Measurements from ENCODE around the gene NR0B2. TPM values are rescaled to one million over a fixed set of nuclear protein-coding genes. Genes with fewer than 3 reads are reported as not detected.
"Not testable (repeated sequence)": the region's sequence is repeated elsewhere in the genome, so short reads cannot be mapped to it uniquely, and the experiment has no call there.

Gene NR0B2
- total RNA-seq, 1 experiment from 2014 or later, result not detected

DNA sequence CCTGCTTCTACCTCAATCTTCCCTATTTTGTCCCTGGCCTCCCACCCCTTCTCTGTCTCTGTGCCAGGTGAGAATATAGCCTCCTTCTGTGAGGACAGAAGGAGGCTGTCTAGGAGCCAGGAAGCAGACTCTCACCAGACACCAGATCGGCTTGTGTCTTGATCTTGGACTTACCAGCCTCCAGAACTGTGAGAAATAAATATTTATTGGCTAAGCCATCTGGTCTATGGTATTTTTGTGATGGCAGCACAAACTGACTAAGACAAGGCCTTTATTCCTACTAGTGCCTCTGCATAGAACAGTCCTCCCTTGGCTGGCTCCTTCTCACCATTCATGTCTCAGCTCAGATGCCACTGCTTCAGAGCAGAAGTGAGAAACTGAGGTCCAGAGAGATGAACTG, 25.5 kb downstream of the NR0B2 start:
- ChIA-PET CTCF (interaction anchor here (0.9 kb wide), 1 partner anchor 284 kb away, joined by 4 read pairs; no protein-coding TSS in a partner anchor), POLR2A (ENCODE audit: unreplicated experiment) (interaction anchor here (0.7 kb wide), 1 partner anchor 77 kb away, joined by 13 read pairs; no protein-coding TSS in a partner anchor)
- no TSS peak for BruUV-seq (replicated peaks)
- Histone ChIP-seq H3K9me2 (ENCODE audit: insufficient read depth) (no peaks in the 10 kb centered on the region), H3K79me2 (ENCODE audit: low read depth) (peaks cover 19% of the 10 kb centered on the region), H3F3A (ENCODE audit: insufficient read depth, low read depth) (peaks cover 8% of the 10 kb centered on the region; the same call in 1 of the 2 replicates), H3K27me3 (ENCODE audit: insufficient read depth, low read depth) (no peaks in the 10 kb centered on the region), H3K4me2 (0 out of 2 replicates have a peak overlapping the region, but pooled peaks have one; percentile 93), H3K27ac (no peak overlapping the region), H3K36me3 (ENCODE audit: low read depth) (no peaks in the 10 kb centered on the region; the same call in 1 of the 2 replicates), H3K4me1 (replicated peaks; ENCODE audit: insufficient read depth) (0 out of 2 replicates have a peak, but pooled peaks cover 10% of the 10 kb centered on the region), H4K20me1 (ENCODE audit: insufficient read depth) (no peaks in the 10 kb centered on the region), H3K9me3 (ENCODE audit: insufficient read depth, low read depth) (no peaks in the 10 kb centered on the region), H2AFZ (no peak overlapping the region), H3K4me3 (no peak overlapping the region)
- no peak for DNase-seq
- TF ChIP-seq EZH2 (IDR thresholded peaks at IDR 0.05; ENCODE audit: low read depth), result no peak
- TF ChIP-seq, protein P1, sequence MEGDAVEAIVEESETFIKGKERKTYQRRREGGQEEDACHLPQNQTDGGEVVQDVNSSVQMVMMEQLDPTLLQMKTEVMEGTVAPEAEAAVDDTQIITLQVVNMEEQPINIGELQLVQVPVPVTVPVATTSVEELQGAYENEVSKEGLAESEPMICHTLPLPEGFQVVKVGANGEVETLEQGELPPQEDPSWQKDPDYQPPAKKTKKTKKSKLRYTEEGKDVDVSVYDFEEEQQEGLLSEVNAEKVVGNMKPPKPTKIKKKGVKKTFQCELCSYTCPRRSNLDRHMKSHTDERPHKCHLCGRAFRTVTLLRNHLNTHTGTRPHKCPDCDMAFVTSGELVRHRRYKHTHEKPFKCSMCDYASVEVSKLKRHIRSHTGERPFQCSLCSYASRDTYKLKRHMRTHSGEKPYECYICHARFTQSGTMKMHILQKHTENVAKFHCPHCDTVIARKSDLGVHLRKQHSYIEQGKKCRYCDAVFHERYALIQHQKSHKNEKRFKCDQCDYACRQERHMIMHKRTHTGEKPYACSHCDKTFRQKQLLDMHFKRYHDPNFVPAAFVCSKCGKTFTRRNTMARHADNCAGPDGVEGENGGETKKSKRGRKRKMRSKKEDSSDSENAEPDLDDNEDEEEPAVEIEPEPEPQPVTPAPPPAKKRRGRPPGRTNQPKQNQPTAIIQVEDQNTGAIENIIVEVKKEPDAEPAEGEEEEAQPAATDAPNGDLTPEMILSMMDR (conservative IDR thresholded peaks at IDR 0.05), result no peak
- intact Hi-C loops (cut with micrococcal nuclease; ENCODE audit: unreplicated experiment), result no loop called here

DNA sequence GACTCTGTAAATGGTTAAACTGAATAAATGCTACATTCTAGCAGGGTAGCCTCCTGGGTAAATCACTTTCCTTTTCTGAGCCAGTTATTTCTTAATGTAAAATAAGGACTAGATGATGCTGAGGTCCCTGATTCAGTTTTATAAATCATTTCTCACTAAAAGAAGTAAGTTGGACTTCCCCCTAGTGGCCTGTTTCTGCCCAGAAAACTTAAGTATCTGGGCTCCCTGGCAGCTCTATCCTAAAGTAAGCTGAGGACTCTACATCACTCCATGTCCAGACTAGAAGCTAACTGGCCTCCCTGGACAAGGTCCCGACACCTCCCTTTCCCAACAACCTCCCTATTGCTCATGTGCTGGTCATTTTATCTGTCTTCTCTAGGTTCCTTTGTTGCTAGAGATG, 26.6 kb downstream of the NR0B2 start:
- H4K20me1 ChIP-seq (ENCODE audit: insufficient read depth), result no peaks in the 10 kb centered on the region
- H3K4me1 ChIP-seq (replicated peaks; ENCODE audit: insufficient read depth), result 0 out of 2 replicates have a peak, but pooled peaks cover 10% of the 10 kb centered on the region
- no peak overlapping the region for H2AFZ ChIP-seq
- H3K4me2 ChIP-seq, result no peak overlapping the region
- no peak overlapping the region for H3K4me3 ChIP-seq
- H3F3A ChIP-seq (ENCODE audit: insufficient read depth, low read depth), result peaks cover 8% of the 10 kb centered on the region; the same call in 1 of the 2 replicates
- no peaks in the 10 kb centered on the region for H3K9me3 ChIP-seq (ENCODE audit: insufficient read depth, low read depth)
- peaks cover 19% of the 10 kb centered on the region for H3K79me2 ChIP-seq (ENCODE audit: low read depth)
- no peaks in the 10 kb centered on the region for H3K27me3 ChIP-seq (ENCODE audit: insufficient read depth, low read depth)
- no peak overlapping the region for H3K27ac ChIP-seq
- ChIA-PET CTCF (interaction anchor here (1.0 kb wide), 1 partner anchor 22 kb away, joined by 8 read pairs; no protein-coding TSS in a partner anchor), POLR2A (ENCODE audit: unreplicated experiment) (interaction anchor here (0.8 kb wide), 1 partner anchor 405 kb away, joined by 9 read pairs; no protein-coding TSS in a partner anchor)
- intact Hi-C loops (cut with micrococcal nuclease; ENCODE audit: unreplicated experiment), result no loop called here
- no TSS peak for BruUV-seq (replicated peaks)
- no peaks in the 10 kb centered on the region for H3K9me2 ChIP-seq (ENCODE audit: insufficient read depth)
- DNase-seq, result no peak
- H3K36me3 ChIP-seq (ENCODE audit: low read depth), result no peaks in the 10 kb centered on the region; the same call in 1 of the 2 replicates
- no peak for TF ChIP-seq EZH2 (IDR thresholded peaks at IDR 0.05; ENCODE audit: low read depth)
- TF ChIP-seq, protein P1 (conservative IDR thresholded peaks at IDR 0.05), result peak; percentile 57

DNA sequence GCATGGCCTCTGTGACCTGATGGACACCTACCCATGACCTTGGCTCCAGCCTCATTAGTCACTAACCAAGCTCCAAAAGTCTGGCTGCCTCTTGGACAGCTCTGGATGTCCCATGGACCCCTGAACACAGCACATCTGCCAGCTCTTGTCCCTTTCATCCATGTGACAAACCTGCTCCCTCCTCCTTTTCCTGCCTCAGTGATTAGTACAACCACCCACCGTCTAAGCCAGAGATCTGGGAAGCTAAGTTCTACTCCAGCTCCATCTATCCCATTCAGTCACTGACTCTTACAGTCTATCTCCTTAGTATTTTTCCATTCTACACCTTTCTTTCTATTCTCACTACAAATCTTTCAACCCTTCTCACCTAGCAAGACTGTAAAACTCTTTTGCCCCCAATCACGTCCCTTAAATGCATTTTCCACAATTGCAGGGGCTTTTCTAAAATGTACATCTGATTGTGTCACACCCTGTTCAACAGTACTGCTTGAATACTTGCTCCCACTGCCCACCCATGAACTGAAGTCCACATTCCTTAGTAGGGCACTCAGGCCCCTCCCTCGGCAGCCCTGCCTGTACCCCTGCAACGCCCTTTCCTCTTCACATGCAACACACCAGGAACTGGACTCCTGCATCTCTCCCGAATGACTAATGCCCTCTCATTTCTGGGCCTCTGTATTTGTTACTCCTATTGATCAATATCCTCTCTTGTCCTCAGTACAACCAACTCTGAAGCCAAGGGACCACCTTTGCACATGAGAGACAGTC, 30.9 kb downstream of the NR0B2 start:
- Histone ChIP-seq H3K36me3 (ENCODE audit: low read depth) (no peaks in the 10 kb centered on the region; the same call in 1 of the 2 replicates), H3K9me2 (ENCODE audit: insufficient read depth) (no peaks in the 10 kb centered on the region), H2AFZ (no peak overlapping the region), H3K4me3 (no peak overlapping the region), H4K20me1 (ENCODE audit: insufficient read depth) (no peaks in the 10 kb centered on the region), H3K27ac (no peak overlapping the region), H3K4me1 (replicated peaks; ENCODE audit: insufficient read depth) (no peaks in the 10 kb centered on the region), H3K4me2 (no peak overlapping the region), H3K79me2 (ENCODE audit: low read depth) (no peaks in the 10 kb centered on the region), H3F3A (ENCODE audit: insufficient read depth, low read depth) (peaks cover 4% of the 10 kb centered on the region; the same call in 1 of the 2 replicates), H3K9me3 (ENCODE audit: insufficient read depth, low read depth) (no peaks in the 10 kb centered on the region), H3K27me3 (ENCODE audit: insufficient read depth, low read depth) (no peaks in the 10 kb centered on the region)
- no TSS peak for BruUV-seq (replicated peaks)
- POLR2A ChIA-PET (ENCODE audit: unreplicated experiment), result interaction anchor here (0.6 kb wide), 1 partner anchor 1457 kb away, joined by 3 read pairs; no protein-coding TSS in a partner anchor
- DNase-seq, result no peak
- intact Hi-C loops (cut with micrococcal nuclease; ENCODE audit: unreplicated experiment), result no loop called here
- TF ChIP-seq, protein P1 (conservative IDR thresholded peaks at IDR 0.05), result no peak
- no peak for TF ChIP-seq EZH2 (IDR thresholded peaks at IDR 0.05; ENCODE audit: low read depth)
- CTCF ChIA-PET, result no interaction called here

DNA sequence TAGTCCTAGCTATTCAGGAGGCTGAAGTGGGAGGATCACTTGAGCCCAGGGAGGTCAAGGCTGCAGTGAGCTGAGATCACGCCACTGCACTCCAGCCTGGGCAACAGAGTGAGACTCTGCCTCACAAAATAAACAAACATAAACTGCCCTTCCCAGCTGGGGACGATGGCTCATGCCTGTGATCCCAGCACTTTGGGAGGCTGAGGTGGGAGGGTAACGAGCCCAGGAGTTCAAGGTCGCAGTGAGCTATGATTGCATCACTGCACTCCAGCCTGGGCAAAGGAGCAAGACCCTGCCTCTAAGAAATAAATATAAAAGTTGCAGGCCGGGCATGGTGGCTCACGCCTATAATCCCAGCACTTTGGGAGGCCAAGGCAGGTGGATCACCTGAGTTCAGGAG, 32.2 kb downstream of the NR0B2 start:
- H3K27ac ChIP-seq; H3K9me3 ChIP-seq (ENCODE audit: insufficient read depth, low read depth); H4K20me1 ChIP-seq (ENCODE audit: insufficient read depth); H3K4me3 ChIP-seq; intact Hi-C loops (cut with micrococcal nuclease; ENCODE audit: unreplicated experiment); H2AFZ ChIP-seq; H3K4me2 ChIP-seq; H3K9me2 ChIP-seq (ENCODE audit: insufficient read depth); BruUV-seq (replicated peaks); DNase-seq; H3K79me2 ChIP-seq (ENCODE audit: low read depth); POLR2A ChIA-PET (ENCODE audit: unreplicated experiment); H3K27me3 ChIP-seq (ENCODE audit: insufficient read depth, low read depth); H3K36me3 ChIP-seq (ENCODE audit: low read depth); CTCF ChIA-PET: not testable (repeated sequence)
- Histone ChIP-seq H3K4me1 (replicated peaks; ENCODE audit: insufficient read depth) (peaks cover 12% of the 10 kb centered on the region), H3F3A (ENCODE audit: insufficient read depth, low read depth) (peaks cover 14% of the 10 kb centered on the region)

Data from PC-9 (cell line).